Measurements from ENCODE around the gene LAG3.

LAG3 gene

GRCh38 chr12:6777386-6777785 lies 5.1 kb downstream of the LAG3 start:
- TF ChIP-seq CTCF (conservative IDR thresholded peaks at IDR 0.05) (no peak), ZFX (IDR thresholded peaks at IDR 0.05) (no peak)
- H3K27ac ChIP-seq: peak overlapping the region; percentile 94

GRCh38 chr12:6778217-6778573 lies 5.9 kb downstream of the LAG3 start:
- TF ChIP-seq CTCF (conservative IDR thresholded peaks at IDR 0.05): no peak
- no peak for TF ChIP-seq ZFX (IDR thresholded peaks at IDR 0.05)
- peak overlapping the region; percentile 94 for H3K27ac ChIP-seq

GRCh38 chr12:6778574-6779550 lies 6.5 kb downstream of the LAG3 start:
- TF ChIP-seq CTCF (conservative IDR thresholded peaks at IDR 0.05): peak; percentile 98
- TF ChIP-seq ZFX (IDR thresholded peaks at IDR 0.05): 0 out of 2 replicates have a peak, but pooled peaks have one; percentile 19
- peak overlapping the region; percentile 94 for H3K27ac ChIP-seq

- H3K27ac ChIP-seq: peak overlapping the region; percentile 94
- TF ChIP-seq CTCF (conservative IDR thresholded peaks at IDR 0.05) (no peak), ZFX (IDR thresholded peaks at IDR 0.05) (no peak)
Measured at GRCh38 chr12:6779708-6780432, 7.5 kb downstream of the LAG3 start.

GRCh38 chr12:6780573-6780972 lies 8.3 kb downstream of the LAG3 start:
- peak overlapping the region; percentile 94 for H3K27ac ChIP-seq
- TF ChIP-seq ZFX (IDR thresholded peaks at IDR 0.05): no peak

- H3K27ac ChIP-seq: no peak overlapping the region
- no peak for TF ChIP-seq ZFX (IDR thresholded peaks at IDR 0.05)
- no peak for TF ChIP-seq CTCF (conservative IDR thresholded peaks at IDR 0.05)
Measured at GRCh38 chr12:6782119-6782518, 9.8 kb downstream of the LAG3 start.

GRCh38 chr12:6782850-6783566 lies 10.7 kb downstream of the LAG3 start:
- TF ChIP-seq ZFX (IDR thresholded peaks at IDR 0.05): no peak
- no peak for TF ChIP-seq CTCF (conservative IDR thresholded peaks at IDR 0.05)
- no peak overlapping the region for H3K27ac ChIP-seq
